Peyer's patch (tissue), 4 donors: Measurements from ENCODE around the gene RAP1GAP. TPM values are rescaled to one million over a fixed set of nuclear protein-coding genes. Genes with fewer than 3 reads are reported as not detected.

Source experiments
- DNase-seq, 3 donors: peaks; one replicate each; pipeline ENCODE4 v3.0.0-alpha.2; 2017 to 2019
- H3K27ac ChIP-seq, 4 donors: fragments of 200-600 bp; sonication (generic); one replicate each; pipeline ENCODE4 v1.5.1; 2016 to 2019
- H3K27me3 ChIP-seq, 2 donors: fragments of 200-600 bp; sonication (generic); one replicate each; pipeline ENCODE4 v1.5.1; 2019
- H3K36me3 ChIP-seq, 3 donors: fragments of 200-600 bp; sonication (generic); one replicate each; pipeline ENCODE4 v1.5.1; 2016 to 2019
- H3K4me1 ChIP-seq, 4 donors: fragments of 200-600 bp; sonication (generic); one replicate each; pipeline ENCODE4 v1.5.1; 2016 to 2019
- H3K4me3 ChIP-seq, 4 donors: fragments of 200-600 bp; sonication (generic); 1 replicate in 3 of 4; 2 replicates in 1 of 4; pipeline ENCODE4 v1.5.1; 2016 to 2019; ENCODE audit warnings: mild to moderate bottlenecking in 1 of 4
- H3K9me3 ChIP-seq, 4 donors: fragments of 200-600 bp; sonication (generic); one replicate each; pipeline ENCODE4 v1.5.1; 2016 to 2019; ENCODE audit warnings: mild to moderate bottlenecking in 1 of 4
- POLR2A ChIP-seq, 2 donors: fragments of 450-650 bp; IDR thresholded peaks; one replicate each; pipeline ENCODE4 v1.5.1; 2017; ENCODE audit warnings: antibody characterized with exemption in 2 of 2, mild to moderate bottlenecking in 2 of 2, moderate library complexity in 2 of 2
- total RNA-seq, 4 donors: library from RNA; depleted of rRNA; stranded (reverse); fragments of >200 nt; gene quantifications; one replicate each; pipeline ENCODE4 v1.1.0, GENCODE V29; 2016
- TF ChIP-seq, protein P1 (sequence below), 6 experiments: fragments of 450-650 bp in 4 of 6; fragments of 200-600 bp in 2 of 6; sonication (generic) in 1 of 6; IDR thresholded peaks; one replicate each; pipeline ENCODE4 v1.5.1; 2017 to 2019; ENCODE audit warnings: antibody characterized with exemption in 6 of 6, mild to moderate bottlenecking in 3 of 6, moderate library complexity in 1 of 6

Gene RAP1GAP
- total RNA-seq, 4 donors from 2014 or later, result 32.2 to 65.3 (median 57.0) TPM

DNA sequence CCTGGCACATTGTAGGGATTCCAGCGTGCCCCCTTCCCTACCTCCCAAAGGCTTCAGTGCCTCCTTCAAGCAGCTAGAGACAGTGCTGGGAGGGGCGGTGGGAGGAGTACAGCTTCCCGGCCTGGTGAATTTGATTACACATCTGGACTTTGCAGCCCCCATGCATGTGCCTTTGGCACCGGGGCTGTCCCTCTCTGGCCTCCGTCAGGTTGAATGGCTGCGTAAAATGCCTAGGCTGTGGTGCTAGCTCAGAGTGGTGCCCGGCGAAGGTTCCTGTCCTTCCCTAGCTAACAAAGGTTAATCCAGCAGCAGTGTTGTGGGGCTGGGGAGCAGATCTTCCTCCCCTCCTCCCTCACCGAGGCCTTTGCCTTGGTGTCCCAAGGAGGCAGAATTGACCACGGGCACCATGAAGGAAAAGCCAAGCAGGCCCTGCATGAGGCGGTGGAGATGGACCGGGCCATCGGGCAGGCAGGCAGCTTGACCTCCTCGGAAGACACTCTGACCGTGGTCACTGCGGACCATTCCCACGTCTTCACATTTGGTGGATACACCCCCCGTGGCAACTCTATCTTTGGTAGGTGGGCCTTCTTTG lies 93.7 kb downstream of the RAP1GAP start:
- no peaks in the 10 kb centered on the region for H3K27me3 ChIP-seq
- TF ChIP-seq, protein P1, sequence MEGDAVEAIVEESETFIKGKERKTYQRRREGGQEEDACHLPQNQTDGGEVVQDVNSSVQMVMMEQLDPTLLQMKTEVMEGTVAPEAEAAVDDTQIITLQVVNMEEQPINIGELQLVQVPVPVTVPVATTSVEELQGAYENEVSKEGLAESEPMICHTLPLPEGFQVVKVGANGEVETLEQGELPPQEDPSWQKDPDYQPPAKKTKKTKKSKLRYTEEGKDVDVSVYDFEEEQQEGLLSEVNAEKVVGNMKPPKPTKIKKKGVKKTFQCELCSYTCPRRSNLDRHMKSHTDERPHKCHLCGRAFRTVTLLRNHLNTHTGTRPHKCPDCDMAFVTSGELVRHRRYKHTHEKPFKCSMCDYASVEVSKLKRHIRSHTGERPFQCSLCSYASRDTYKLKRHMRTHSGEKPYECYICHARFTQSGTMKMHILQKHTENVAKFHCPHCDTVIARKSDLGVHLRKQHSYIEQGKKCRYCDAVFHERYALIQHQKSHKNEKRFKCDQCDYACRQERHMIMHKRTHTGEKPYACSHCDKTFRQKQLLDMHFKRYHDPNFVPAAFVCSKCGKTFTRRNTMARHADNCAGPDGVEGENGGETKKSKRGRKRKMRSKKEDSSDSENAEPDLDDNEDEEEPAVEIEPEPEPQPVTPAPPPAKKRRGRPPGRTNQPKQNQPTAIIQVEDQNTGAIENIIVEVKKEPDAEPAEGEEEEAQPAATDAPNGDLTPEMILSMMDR (IDR thresholded peaks at IDR 0.05), result no peak
- no peak for TF ChIP-seq POLR2A (IDR thresholded peaks at IDR 0.05)
- no peaks in the 10 kb centered on the region for H3K36me3 ChIP-seq
- H3K27ac ChIP-seq, result peak overlapping the region in 1 of 4 donors; percentile 54
- H3K9me3 ChIP-seq, result no peaks in the 10 kb centered on the region
- H3K4me3 ChIP-seq, result no peak overlapping the region
- DNase-seq, result no peak
- H3K4me1 ChIP-seq, result peaks cover 0 to 10% (median 0%) of the 10 kb centered on the region in 4 donors

DNA sequence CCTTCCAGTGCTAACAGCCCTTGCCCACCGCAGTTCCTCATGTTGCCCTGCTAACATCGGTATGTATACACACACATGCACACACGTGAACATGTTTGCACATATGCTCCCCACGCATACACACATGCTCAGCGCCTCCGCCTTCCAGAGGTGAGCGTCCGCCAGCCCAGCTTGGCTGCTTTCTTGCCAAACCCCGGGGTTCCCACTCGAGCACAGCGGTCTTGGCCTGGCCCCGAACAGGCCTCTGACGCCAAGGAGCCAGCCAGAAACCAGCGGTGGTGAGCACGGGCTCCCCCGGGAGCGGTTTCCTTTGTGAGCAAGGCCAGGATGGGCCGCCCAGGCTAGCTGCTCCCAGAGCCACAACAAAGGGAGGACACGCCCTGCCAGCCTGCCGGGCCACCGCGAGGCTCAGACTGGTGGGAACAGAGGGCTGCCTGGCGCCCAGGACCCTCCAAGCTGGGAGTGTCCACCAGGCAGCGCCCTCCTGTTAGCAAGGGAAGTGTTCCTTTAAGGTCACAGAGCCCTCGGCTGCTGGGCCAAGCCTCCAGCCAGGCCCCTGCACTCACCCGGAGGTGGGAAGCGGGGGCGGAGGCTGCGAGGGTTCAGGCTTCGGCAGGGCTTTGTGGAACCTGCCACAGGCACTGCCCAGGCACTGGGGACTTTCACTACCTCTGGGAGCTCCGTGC lies 94.5 kb downstream of the RAP1GAP start:
- H3K4me1 ChIP-seq, result peaks cover 0 to 10% (median 0%) of the 10 kb centered on the region in 4 donors
- no peak overlapping the region for H3K4me3 ChIP-seq
- H3K36me3 ChIP-seq, result no peaks in the 10 kb centered on the region
- H3K27me3 ChIP-seq, result no peaks in the 10 kb centered on the region
- H3K27ac ChIP-seq, result peak overlapping the region in 2 of 4 donors; percentile 13 to 54
- H3K9me3 ChIP-seq, result no peaks in the 10 kb centered on the region
- DNase-seq, result peak in 1 of 3 donors; percentile 49
- TF ChIP-seq POLR2A (IDR thresholded peaks at IDR 0.05), result no peak
- TF ChIP-seq, protein P1 (IDR thresholded peaks at IDR 0.05), result no peak

DNA sequence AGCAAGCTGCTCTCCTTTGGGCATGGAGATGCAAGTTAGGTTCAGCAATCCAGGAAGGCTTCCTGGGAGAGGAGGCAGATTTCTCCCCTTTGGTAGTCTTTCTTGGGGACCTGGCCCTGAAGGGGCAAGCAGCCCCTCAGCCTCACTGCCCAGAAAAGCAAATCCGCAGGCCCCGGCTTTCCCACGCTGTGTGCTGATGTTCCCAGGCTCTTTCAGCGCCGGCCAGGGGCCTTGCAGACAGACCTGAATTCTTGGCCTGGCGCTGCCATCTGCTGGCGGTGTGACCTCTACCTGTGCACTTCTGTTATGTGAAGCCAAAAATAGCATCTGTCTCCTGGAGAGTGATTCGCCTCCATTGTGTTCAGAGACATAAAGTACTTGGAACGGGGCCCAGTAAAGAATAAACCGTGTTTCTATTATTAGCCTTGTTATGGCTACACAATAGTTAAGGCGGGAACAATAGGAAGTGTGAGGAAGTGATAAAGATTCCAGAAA lies 95.1 kb downstream of the RAP1GAP start:
- H3K4me1 ChIP-seq, result peaks cover 0 to 10% (median 0%) of the 10 kb centered on the region in 4 donors
- H3K4me3 ChIP-seq, result no peak overlapping the region
- TF ChIP-seq, protein P1 (IDR thresholded peaks at IDR 0.05), result peak in 4 of 6 experiments; percentile 14 to 53 (median 46)
- TF ChIP-seq POLR2A (IDR thresholded peaks at IDR 0.05), result no peak
- peak; percentile 38 to 69 (median 64) for DNase-seq
- H3K36me3 ChIP-seq, result no peaks in the 10 kb centered on the region
- peak overlapping the region in 1 of 4 donors; percentile 54 for H3K27ac ChIP-seq
- no peaks in the 10 kb centered on the region for H3K9me3 ChIP-seq
- H3K27me3 ChIP-seq, result no peaks in the 10 kb centered on the region

DNA sequence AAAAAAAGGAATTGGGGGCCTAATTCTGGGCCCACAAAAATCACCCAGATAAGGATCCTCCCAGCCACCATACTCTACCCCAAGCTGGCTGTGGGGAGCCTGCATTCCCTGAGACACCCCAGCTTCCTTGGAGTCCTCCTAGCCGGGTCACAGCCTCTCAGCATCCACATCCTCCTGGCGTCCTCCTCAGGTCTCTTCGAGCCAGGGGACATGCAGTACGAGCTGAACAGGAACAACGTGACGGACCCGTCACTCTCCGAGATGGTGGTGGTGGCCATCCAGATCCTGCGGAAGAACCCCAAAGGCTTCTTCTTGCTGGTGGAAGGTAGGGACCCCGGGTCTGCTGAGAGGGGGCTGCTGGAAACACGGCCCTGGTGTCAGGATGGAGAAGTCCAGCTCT lies 95.7 kb downstream of the RAP1GAP start:
- TF ChIP-seq, protein P1 (IDR thresholded peaks at IDR 0.05), result no peak
- no peak for DNase-seq
- Histone ChIP-seq H3K36me3 (no peaks in the 10 kb centered on the region), H3K27ac (no peak overlapping the region), H3K4me1 (peaks cover 0 to 10% (median 0%) of the 10 kb centered on the region in 4 donors), H3K27me3 (no peaks in the 10 kb centered on the region), H3K4me3 (no peak overlapping the region), H3K9me3 (no peaks in the 10 kb centered on the region)

DNA sequence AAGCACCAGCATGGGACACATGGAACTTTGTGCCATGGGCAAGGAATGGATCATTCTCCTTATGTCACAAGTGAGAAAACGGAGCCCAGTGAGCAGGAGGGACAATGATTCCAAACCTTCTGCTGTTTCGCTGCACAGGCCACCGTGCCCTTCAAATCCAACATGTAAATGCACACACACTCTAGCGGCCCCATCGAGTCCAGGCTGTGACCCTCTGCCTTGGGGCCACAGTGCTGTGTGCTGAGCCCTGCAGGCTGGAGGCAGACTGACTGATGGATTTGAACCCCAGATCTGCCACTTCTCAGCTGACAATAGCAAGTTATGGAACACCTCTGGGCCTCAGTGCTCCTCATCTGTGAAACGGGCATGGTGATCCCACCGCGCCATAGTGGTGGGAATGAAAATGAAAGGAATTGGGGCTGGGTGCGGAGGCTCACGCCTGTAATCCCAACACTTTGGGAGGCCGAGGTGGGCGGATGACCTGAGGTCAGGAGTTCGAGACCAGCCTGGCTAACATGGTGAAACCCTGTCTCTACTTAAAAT lies 96.4 kb downstream of the RAP1GAP start:
- DNase-seq, result no peak
- no peaks in the 10 kb centered on the region for H3K36me3 ChIP-seq
- TF ChIP-seq POLR2A (IDR thresholded peaks at IDR 0.05), result no peak
- TF ChIP-seq, protein P1 (IDR thresholded peaks at IDR 0.05), result no peak

More for the DNA sequence above, 96.4 kb downstream of the RAP1GAP start:
- Histone ChIP-seq H3K27me3 (no peaks in the 10 kb centered on the region), H3K4me3 (no peak overlapping the region), H3K27ac (no peak overlapping the region), H3K9me3 (no peaks in the 10 kb centered on the region), H3K4me1 (peaks cover 0 to 10% (median 0%) of the 10 kb centered on the region in 4 donors)
